Spleen (tissue), 11 donors: ENCODE measurements around the gene MCTS1. TPM values are rescaled to one million over a fixed set of nuclear protein-coding genes. Genes with fewer than 3 reads are reported as not detected.
"Not testable (repeated sequence)": the region's sequence is repeated elsewhere in the genome, so short reads cannot be mapped to it uniquely, and the experiment has no call there.

Source experiments
- DNase-seq: peaks from one replicate; pipeline ENCODE4 v3.0.0-alpha.2; 2020
- H3K27ac ChIP-seq, 8 donors: fragments of 200-600 bp; sonication (generic) in 7 of 8; 1 replicate in 4 of 8; 2 replicates in 4 of 8; pipeline versions ENCODE4 v1.5.0 to v1.8.0; 2016 to 2021; ENCODE audit warnings: inconsistent platforms in 4 of 8, mild to moderate bottlenecking in 4 of 8, moderate library complexity in 1 of 8
- H3K27me3 ChIP-seq, 7 donors: fragments of 200-600 bp; sonication (generic) in 6 of 7; replicated peaks in 1 of 7; 1 replicate in 4 of 7; 2 replicates in 3 of 7; pipeline versions ENCODE4 v1.5.0 to v1.8.0; 2016 to 2021; ENCODE audit warnings: inconsistent platforms in 3 of 7, mild to moderate bottlenecking in 1 of 7
- H3K36me3 ChIP-seq, 6 donors: fragments of 200-600 bp; sonication (generic) in 5 of 6; 1 replicate in 4 of 6; 2 replicates in 2 of 6; pipeline versions ENCODE4 v1.5.0 to v1.8.0; 2016 to 2021; ENCODE audit warnings: inconsistent platforms in 2 of 6
- H3K4me1 ChIP-seq, 6 donors: fragments of 200-600 bp; sonication (generic) in 5 of 6; 1 replicate in 3 of 6; 2 replicates in 3 of 6; pipeline versions ENCODE4 v1.5.0 to v1.8.0; 2016 to 2021; ENCODE audit warnings: inconsistent platforms in 3 of 6
- H3K4me3 ChIP-seq, 8 donors: fragments of 200-600 bp; sonication (generic) in 7 of 8; 1 replicate in 4 of 8; 2 replicates in 4 of 8; pipeline versions ENCODE4 v1.5.0 to v1.8.0; 2016 to 2021; ENCODE audit warnings: inconsistent platforms in 4 of 8, mild to moderate bottlenecking in 4 of 8, moderate library complexity in 2 of 8
- H3K9me3 ChIP-seq, 8 donors: fragments of 200-600 bp; sonication (generic) in 7 of 8; 1 replicate in 4 of 8; 2 replicates in 4 of 8; pipeline versions ENCODE4 v1.5.0 to v1.8.0; 2016 to 2021; ENCODE audit warnings: inconsistent platforms in 4 of 8
- POLR2A ChIP-seq, 3 donors: fragments of 450-650 bp; IDR thresholded peaks; one replicate each; pipeline ENCODE4 v1.5.1; 2017; ENCODE audit warnings: antibody characterized with exemption in 3 of 3, mild to moderate bottlenecking in 1 of 3
- POLR2AphosphoS5 ChIP-seq, 3 donors: sonication (generic); formaldehyde crosslinking; IDR thresholded peaks; one replicate each; pipeline ENCODE4 v1.5.1; 2017; ENCODE audit warnings: antibody characterized with exemption in 3 of 3
- WGBS, 5 donors: extraction: QIAGEN DNeasy Blood & Tissue Kit in 3 of 5; methylation state at CpG; one replicate each; pipeline versions ENCODE4 v1.1.5 to v1.1.7; 2013 to 2018; 5-methylcytosine and 5-hydroxymethylcytosine counted together
- intact Hi-C: fragments of 100-400 bp; cut with DNase I; formaldehyde crosslinking; loops from one replicate; pipeline ENCODE4 v1.15.0; 2023; ENCODE audit warnings: low total_unique reads
- polyA plus RNA-seq, 3 donors: library from polyadenylated mRNA; stranded (reverse); fragments of 200-250 nt; gene quantifications; one replicate each; pipeline ENCODE4 v1.2.1, GENCODE V29; 2013
- total RNA-seq, 7 donors: library from RNA; depleted of rRNA in 3 of 7; stranded (reverse); fragments of >200 nt in 3 of 7; fragmentation: NEBNext Ultra II Directional in 4 of 7; extraction: Animal tissue kit (Norgen Biotek cat#: 25700) in 4 of 7; gene quantifications; one replicate each; pipeline versions ENCODE4 v1.1.0 to v1.2.1, GENCODE V29; 2016 to 2021
- TF ChIP-seq, protein P1 (sequence below), 11 experiments: fragments of 200-600 bp in 7 of 11; fragments of 450-650 bp in 4 of 11; sonication (generic) in 4 of 11; IDR thresholded peaks in 8 of 11; conservative IDR thresholded peaks in 3 of 11; 1 replicate in 7 of 11; 2 replicates in 4 of 11; pipeline versions ENCODE4 v1.4.0 to v1.8.0; 2016 to 2021; ENCODE audit warnings: antibody characterized with exemption in 11 of 11, inconsistent platforms in 4 of 11, mild to moderate bottlenecking in 1 of 11
- donor health status: healthy with polysubstance abuse.
- donor health status: DM: no; HTN: no; CAD: no; lungs with moderate emphysema.
- donor health status: DM: no; HTN: no; CAD: no.
- donor health status: Bipolar disorder and iron deficiency.
- donor health status: healthy.
- donor health status: DM: no; HTN: no; CAD: no.
- donor health status: DM: yes; HTN: yes; CAD: no.

The MCTS1 gene
- total and polyA plus RNA-seq, 10 donors, result 21.6 to 56.1 (median 32.6) TPM

DNA sequence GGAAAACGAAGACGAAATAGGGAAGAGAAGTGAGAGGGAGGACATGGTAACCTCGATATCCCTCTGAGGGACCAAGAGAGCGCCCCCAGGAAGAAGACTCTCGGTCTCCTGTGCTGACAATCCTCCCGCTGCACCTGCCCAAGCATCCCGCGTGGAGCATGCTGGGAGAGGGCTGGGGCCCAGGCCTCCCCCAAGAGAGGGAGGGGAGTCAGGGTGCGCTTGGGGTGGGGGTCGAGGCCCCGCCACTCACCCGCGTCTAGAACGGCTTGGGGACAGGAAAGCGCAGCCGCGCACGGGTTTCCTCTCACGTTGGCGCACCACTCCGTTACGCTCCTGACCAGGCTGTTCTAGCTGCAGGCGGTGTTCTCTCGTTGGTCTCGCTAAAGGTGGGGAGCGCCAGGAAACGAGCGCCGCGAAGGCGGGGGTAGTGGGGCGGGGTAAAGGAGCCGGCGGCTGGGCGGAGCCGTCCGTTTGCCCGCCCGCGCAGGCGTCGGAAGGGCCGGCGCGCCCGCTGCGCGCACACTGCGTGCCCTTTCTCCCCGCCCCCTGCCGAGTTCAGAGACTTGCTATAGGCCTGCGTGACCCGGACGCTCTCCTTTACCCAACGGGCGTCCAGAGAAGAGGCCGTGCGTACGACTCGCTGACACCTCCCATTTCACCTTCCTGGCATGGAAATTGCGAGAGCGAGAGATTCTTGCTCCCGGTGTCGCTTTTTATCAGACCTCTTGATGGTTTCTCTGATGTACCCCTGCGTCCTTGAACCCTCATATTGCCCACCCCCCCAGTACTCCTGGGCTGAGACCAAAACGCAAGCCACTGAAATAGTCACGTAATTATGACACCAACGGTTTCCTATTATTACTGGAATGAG, 26.0 kb downstream of the MCTS1 start, which contains the start of gene C1GALT1C1:
TSS of gene C1GALT1C1 (minus strand) at position 388 of the 871 bp plus-strand sequence. CDS start 2,888 bp downstream, outside the sequence.
- intact Hi-C loops, result no loop called here
- H3K27ac ChIP-seq, result peak within 1 kb of the TSS; percentile 84 to 96 (median 94)
- 0 to 39% (median 1%) methylated on average over 13 to 68 of the region's 68 CpGs for WGBS, 5 donors
- DNase-seq, result peak; percentile 97
- peak; percentile 89 to 93 (median 91) for TF ChIP-seq POLR2AphosphoS5 (IDR thresholded peaks at IDR 0.05)
- TF ChIP-seq, protein P1, sequence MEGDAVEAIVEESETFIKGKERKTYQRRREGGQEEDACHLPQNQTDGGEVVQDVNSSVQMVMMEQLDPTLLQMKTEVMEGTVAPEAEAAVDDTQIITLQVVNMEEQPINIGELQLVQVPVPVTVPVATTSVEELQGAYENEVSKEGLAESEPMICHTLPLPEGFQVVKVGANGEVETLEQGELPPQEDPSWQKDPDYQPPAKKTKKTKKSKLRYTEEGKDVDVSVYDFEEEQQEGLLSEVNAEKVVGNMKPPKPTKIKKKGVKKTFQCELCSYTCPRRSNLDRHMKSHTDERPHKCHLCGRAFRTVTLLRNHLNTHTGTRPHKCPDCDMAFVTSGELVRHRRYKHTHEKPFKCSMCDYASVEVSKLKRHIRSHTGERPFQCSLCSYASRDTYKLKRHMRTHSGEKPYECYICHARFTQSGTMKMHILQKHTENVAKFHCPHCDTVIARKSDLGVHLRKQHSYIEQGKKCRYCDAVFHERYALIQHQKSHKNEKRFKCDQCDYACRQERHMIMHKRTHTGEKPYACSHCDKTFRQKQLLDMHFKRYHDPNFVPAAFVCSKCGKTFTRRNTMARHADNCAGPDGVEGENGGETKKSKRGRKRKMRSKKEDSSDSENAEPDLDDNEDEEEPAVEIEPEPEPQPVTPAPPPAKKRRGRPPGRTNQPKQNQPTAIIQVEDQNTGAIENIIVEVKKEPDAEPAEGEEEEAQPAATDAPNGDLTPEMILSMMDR (IDR thresholded peaks at IDR 0.05 in 8 of 11, conservative IDR thresholded peaks at IDR 0.05 in 3 of 11), result no peak
- TF ChIP-seq POLR2A (IDR thresholded peaks at IDR 0.05), result peak in 1 of 3 donors; percentile 26
- peaks cover 8 to 37% (median 16%) of the 10 kb centered on the region in 6 donors for H3K4me1 ChIP-seq
- H3K36me3 ChIP-seq, result no peaks in the 10 kb centered on the region
- H3K4me3 ChIP-seq, result peak within 1 kb of the TSS; percentile 31 to 78 (median 56)
- no peaks in the 10 kb centered on the region for H3K27me3 ChIP-seq
- H3K9me3 ChIP-seq, result no peaks in the 10 kb centered on the region

DNA sequence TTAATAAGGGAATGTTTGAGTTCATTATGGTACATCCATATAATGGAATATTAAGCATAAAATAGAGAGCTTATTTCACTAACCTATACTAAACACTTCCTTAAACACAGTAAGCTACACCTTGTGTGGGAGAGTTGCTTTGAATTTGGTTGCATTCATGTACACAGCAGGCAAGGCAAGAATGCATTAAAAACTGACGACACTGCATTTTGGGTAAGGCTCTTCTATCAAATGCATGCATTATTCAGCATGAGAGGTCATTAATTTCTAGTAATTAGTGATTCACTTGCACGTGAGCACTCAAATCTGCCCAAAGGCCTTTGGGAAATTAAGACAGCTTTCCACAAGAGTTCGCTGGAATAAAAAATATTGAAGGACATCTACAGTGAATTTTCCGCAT, 34.7 kb downstream of the MCTS1 start:
- DNase-seq, result no peak
- 80 to 95% (median 92%) methylated on average over 4 of the region's 4 CpGs for WGBS, 5 donors
- H3K4me3 ChIP-seq, result no peak overlapping the region
- no peaks in the 10 kb centered on the region for H3K36me3 ChIP-seq
- intact Hi-C loops, result no loop called here
- H3K27me3 ChIP-seq, result no peaks in the 10 kb centered on the region
- TF ChIP-seq POLR2AphosphoS5 (IDR thresholded peaks at IDR 0.05) (no peak), POLR2A (IDR thresholded peaks at IDR 0.05) (no peak)
- TF ChIP-seq, protein P1 (IDR thresholded peaks at IDR 0.05 in 8 of 11, conservative IDR thresholded peaks at IDR 0.05 in 3 of 11), result no peak
- no peaks in the 10 kb centered on the region for H3K9me3 ChIP-seq
- no peak overlapping the region for H3K27ac ChIP-seq
- H3K4me1 ChIP-seq, result no peaks in the 10 kb centered on the region

DNA sequence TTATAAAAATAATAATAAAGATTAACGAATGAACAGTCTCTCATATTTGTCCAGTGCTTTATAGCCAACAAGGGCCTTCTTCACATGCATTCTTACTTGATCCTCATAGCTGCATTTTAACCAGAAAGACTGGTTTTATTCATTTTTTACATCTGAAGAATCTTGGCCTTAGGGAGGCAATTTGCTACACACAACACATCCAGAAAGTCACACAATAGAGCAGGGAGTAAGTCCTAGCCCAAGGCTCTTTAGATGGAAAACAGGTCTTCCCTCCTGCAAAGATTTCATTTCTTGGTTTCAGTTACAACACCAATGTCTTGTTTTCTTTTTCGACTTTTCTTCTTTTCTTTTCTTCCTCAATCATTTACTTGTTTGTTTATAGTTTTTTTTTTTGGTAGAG, 39.0 kb downstream of the MCTS1 start:
- no peaks in the 10 kb centered on the region for H3K4me1 ChIP-seq
- no peak overlapping the region for H3K27ac ChIP-seq
- no peaks in the 10 kb centered on the region for H3K9me3 ChIP-seq
- no peak overlapping the region for H3K4me3 ChIP-seq
- no peak for DNase-seq
- intact Hi-C loops, result no loop called here
- WGBS, 5 donors, result 52 to 95% (median 79%) methylated on average over 2 of the region's 2 CpGs
- TF ChIP-seq POLR2A (IDR thresholded peaks at IDR 0.05), result no peak
- no peak for TF ChIP-seq POLR2AphosphoS5 (IDR thresholded peaks at IDR 0.05)
- TF ChIP-seq, protein P1 (IDR thresholded peaks at IDR 0.05 in 8 of 11, conservative IDR thresholded peaks at IDR 0.05 in 3 of 11), result no peak
- no peaks in the 10 kb centered on the region for H3K27me3 ChIP-seq
- no peaks in the 10 kb centered on the region for H3K36me3 ChIP-seq

DNA sequence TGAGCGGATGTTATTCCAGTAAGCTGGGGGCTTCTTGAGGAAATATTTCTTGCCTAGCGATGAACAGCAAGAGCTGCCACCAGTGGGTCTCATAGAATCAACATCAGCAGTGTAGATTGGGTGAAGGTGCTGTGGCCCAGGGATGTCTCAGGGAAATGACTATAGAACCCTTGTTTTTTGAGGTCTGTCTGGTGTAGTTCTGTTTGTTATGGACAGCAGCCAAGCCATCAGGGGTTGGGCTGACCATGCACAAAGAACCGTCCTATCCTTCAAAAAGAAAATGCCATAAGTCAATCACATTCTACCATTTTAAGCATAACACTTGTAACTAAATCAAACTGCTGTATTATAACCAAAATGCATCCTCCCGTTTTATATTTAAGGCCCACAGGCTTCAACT, 43.2 kb downstream of the MCTS1 start:
- intact Hi-C loops, result no loop called here
- H3K4me3 ChIP-seq, result no peak overlapping the region

DNA sequence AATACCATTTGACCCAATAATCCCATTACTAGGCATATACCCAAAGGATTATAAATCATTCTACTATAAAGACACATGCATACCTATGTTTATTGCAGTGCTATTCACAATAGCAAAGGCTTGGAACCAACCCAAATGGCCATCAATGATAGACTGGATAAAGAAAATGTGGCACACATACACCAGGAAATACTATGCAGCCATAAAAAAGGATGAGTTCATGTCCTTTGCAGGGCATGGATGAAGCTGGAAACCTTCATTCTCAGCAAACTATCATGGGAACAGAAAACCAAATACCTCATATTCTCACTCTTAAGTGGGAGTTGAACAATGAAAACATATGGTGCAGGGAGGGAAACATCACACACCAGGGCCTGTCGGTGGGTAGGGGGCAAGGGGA, 48.4 kb downstream of the MCTS1 start:
- H3K27me3 ChIP-seq, DNase-seq, H3K36me3 ChIP-seq, H3K27ac ChIP-seq, H3K4me3 ChIP-seq, intact Hi-C loops, H3K4me1 ChIP-seq, H3K9me3 ChIP-seq: not testable (repeated sequence)
- WGBS, 5 donors, result 71 to 100% (median 94%) methylated on average over 1 of the region's 1 CpG

More for the DNA sequence above, 43.2 kb downstream of the MCTS1 start:
- Histone ChIP-seq H3K4me1 (no peaks in the 10 kb centered on the region), H3K9me3 (peaks cover 0 to 4% (median 0%) of the 10 kb centered on the region in 8 donors), H3K27me3 (peaks cover 0 to 4% (median 0%) of the 10 kb centered on the region in 7 donors), H3K36me3 (no peaks in the 10 kb centered on the region), H3K27ac (no peak overlapping the region)
- no peak for DNase-seq
- WGBS, 5 donors, result 77 to 97% (median 87%) methylated on average over 4 of the region's 4 CpGs
- no peak for TF ChIP-seq POLR2A (IDR thresholded peaks at IDR 0.05)
- TF ChIP-seq, protein P1 (IDR thresholded peaks at IDR 0.05 in 8 of 11, conservative IDR thresholded peaks at IDR 0.05 in 3 of 11), result no peak
- no peak for TF ChIP-seq POLR2AphosphoS5 (IDR thresholded peaks at IDR 0.05)
